GM21723 (cell line): ENCODE measurements around the gene PON3.

Experiments
- ATAC-seq: cut with Tn5 transposase; IDR thresholded peaks from one replicate; pipeline ENCODE4 v1.9.1; 2021; ENCODE audit warnings: mild to moderate bottlenecking, moderate library complexity; ENCODE audit not compliant: unreplicated experiment

The PON3 gene

GRCh38 chr7:95396136-95397032, at the start of gene PON3:
Gene PON3 (minus strand): TSS chr7:95396375. CDS start chr7:95396350, 25 bp downstream.
- ATAC-seq, result no peak

GRCh38 chr7:95444796-95445195, 48.6 kb upstream of the PON3 start:
- ATAC-seq, result no peak

GRCh38 chr7:95441042-95441823, 45.1 kb upstream of the PON3 start:
- no peak for ATAC-seq

GRCh38 chr7:95440394-95441038, 44.3 kb upstream of the PON3 start:
- ATAC-seq, result no peak

- no peak for ATAC-seq
Observed at GRCh38 chr7:95436407-95436806, 40.2 kb upstream of the PON3 start.

GRCh38 chr7:95435422-95435780, 39.2 kb upstream of the PON3 start:
- no peak for ATAC-seq

GRCh38 chr7:95434557-95435421, 38.6 kb upstream of the PON3 start, which contains the start of gene PON2:
Gene PON2 (minus strand): TSS chr7:95435028. CDS start chr7:95434951, 77 bp downstream.
- ATAC-seq, result peak; percentile 96

GRCh38 chr7:95433952-95434556, 37.9 kb upstream of the PON3 start:
- ATAC-seq, result no peak

GRCh38 chr7:95433129-95433528, 37.0 kb upstream of the PON3 start:
- ATAC-seq, result no peak

GRCh38 chr7:95432606-95433005, 36.4 kb upstream of the PON3 start:
- ATAC-seq, result no peak

- no peak for ATAC-seq
Observed at GRCh38 chr7:95430864-95431263, 34.7 kb upstream of the PON3 start.

GRCh38 chr7:95429241-95429990, 33.2 kb upstream of the PON3 start:
- ATAC-seq, result no peak

GRCh38 chr7:95427914-95428516, 31.8 kb upstream of the PON3 start:
- no peak for ATAC-seq

- no peak for ATAC-seq
Observed at GRCh38 chr7:95427166-95427565, 31.0 kb upstream of the PON3 start.

- ATAC-seq, result no peak
Observed at GRCh38 chr7:95425694-95426093, 29.5 kb upstream of the PON3 start.

GRCh38 chr7:95424716-95425115, 28.5 kb upstream of the PON3 start:
- no peak for ATAC-seq

GRCh38 chr7:95421847-95422444, 25.8 kb upstream of the PON3 start:
- ATAC-seq, result no peak

- no peak for ATAC-seq
Observed at GRCh38 chr7:95421000-95421846, 25.0 kb upstream of the PON3 start.
